ENCODE results near the gene KLRG1.

The KLRG1 gene

DNA sequence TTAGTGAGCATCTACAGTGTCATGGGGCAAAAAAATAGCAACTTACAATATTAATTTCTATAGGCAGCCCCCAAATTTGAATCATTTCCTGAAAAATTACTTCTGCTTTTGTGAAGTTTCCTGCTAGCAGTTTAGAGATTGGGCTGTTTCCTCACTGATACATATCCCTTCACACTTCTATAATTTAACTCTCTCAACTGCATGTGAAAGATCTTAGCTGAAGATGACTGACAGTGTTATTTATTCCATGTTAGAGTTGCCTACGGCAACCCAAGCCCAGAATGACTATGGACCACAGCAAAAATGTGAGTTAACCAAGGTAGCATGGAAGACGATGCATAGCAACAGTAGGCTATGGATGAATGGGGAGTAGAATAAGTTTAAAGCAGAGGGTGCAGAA is at the start of gene KLRG1:
Gene KLRG1 (plus strand): TSS at position 134 of the 400 bp plus-strand sequence. CDS start 90 bp downstream, at position 224.
- no peak for DNase-seq

- no peak for DNase-seq
These were observed 47.5 kb upstream of the KLRG1 start for GRCh38 chr12:8941691-8942478.

DNA sequence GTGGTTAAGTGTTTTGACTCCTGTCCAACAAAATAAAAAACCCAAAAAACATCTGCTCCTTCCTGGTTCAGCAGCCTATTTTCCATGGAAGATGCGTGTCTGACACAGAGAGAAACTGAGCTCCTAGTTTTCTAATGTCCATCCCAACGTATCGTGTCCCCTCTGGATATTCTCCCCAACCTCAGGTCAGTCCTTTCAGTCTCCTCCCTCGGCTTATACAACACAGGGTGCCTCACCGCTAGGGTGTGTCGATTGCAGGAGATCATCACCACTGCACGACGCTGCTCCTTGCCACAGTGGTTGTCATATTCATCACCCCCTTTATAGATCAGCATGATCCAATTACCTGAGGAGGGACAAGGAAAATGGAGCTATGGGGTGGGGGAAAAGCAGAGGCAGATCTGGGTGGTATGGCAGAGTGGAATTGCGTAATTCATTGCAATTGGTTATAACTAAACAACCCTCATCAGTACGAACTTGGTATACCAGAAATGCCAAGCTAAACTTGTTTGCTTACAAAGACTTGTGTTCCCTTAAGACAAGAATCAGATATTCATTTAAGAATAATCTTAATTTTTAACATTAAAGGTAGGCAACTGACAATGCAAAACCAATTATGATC is 45.7 kb upstream of the KLRG1 start:
- DNase-seq, result no peak

DNA sequence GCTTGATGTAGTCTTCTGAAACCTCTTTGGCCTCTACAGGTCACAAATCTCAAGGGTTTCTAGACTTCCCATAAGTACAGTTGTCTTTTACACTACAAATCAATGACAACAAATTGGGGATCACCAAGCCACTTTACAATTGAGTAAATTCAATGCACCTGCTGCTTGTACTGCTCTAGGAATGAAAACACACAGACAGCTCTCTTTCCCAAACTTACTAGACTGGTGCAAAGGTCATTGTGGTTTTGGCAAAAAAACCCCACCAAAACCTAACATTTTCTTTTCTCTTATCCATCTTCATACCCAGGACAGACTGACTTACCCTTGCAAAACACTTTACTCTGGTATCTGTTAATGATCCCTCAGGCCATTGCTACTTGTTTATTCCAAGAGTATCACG is 42.6 kb upstream of the KLRG1 start:
- DNase-seq, result no peak

GRCh38 chr12:8947737-8948136 is 41.6 kb upstream of the KLRG1 start:
- no peak for DNase-seq

GRCh38 chr12:8948701-8949341 is 40.5 kb upstream of the KLRG1 start:
- DNase-seq, result no peak

DNA sequence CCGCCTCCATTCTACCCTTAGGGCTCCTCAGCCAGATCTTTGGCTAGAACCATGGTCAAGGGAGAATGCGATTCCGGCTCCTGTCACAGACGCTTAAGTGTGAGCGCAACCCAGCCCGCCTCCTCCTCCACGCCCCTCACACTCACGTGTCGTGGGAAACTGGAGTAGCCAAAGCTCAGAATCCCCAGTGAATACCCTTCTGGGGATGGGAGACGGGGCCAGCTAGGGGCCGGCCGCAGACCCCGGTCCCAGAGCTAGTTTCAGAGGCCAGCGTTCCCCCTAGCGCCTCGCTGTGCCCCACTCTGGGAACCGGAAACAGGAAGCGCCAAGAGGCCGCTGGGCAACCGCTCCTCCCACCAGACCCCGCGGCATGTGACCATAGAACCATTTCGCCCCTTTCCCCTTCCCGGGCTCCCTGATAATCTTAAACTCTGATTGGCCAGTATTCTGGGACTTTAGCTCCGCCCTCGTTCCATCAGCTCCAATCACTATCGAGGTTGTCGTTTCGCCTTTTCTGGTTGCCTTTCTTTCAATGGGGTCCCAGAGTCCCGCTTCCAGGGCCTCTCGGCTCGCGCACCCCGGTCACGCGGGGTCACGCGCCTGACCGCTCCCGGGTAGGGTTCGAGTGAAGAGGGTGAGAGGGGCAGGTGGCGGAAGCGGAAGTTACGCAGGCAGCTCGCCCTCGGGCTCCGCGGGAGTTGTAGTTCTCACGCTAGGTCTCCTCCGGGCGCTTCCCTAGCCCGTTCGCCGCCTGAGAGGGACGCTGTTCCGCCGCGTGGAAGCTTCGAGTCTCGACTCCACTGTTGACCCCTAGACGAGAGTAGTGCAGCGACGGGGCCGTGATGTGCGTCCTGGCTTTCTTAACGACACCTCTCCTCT is 39.8 kb upstream of the KLRG1 start, which contains the start of gene M6PR:
Gene M6PR (minus strand): TSS at position 304 of the 879 bp plus-strand sequence. CDS start 3,241 bp downstream, outside the sequence.
- peak; percentile 100 for DNase-seq

GRCh38 chr12:8950221-8950527 is 39.2 kb upstream of the KLRG1 start:
- DNase-seq, result no peak

DNA sequence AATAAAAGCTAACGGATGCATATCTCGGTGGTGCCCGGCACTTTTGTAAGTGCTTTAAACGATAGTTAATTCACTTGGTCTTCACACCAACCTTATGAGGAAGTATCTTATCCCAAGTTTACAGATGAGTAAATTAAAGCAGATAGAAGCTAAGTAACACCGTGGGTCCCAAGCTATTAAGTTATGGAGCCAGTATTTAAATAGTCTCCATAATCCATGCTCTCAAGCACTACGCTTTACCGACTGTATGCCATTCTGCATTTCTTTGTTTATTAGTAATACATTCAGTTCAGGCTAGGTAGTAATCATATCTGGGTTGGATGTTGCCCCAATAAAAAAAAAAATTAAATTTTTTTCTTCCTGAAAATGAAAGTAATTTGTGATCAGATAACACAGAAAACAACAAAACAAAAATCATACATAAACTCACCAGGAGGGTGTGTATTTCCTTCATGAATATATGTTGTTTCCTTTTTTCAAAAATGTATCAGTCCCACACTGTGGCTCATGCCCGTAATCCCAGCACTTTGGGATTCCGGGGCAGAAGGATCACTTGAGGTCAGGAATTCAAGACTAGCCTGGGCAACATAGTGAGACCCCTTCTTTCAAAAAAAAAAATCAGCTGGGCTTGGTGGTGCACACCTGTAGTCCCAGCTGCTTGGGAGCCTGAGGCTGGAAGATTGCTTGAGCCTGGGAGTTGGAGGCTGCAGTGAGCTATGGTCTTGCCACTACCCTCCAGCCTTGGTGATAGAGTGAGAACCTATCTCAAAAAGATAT is 38.5 kb upstream of the KLRG1 start:
- no peak for DNase-seq

- DNase-seq, result no peak
These were observed 37.6 kb upstream of the KLRG1 start for GRCh38 chr12:8951744-8952143.

DNA sequence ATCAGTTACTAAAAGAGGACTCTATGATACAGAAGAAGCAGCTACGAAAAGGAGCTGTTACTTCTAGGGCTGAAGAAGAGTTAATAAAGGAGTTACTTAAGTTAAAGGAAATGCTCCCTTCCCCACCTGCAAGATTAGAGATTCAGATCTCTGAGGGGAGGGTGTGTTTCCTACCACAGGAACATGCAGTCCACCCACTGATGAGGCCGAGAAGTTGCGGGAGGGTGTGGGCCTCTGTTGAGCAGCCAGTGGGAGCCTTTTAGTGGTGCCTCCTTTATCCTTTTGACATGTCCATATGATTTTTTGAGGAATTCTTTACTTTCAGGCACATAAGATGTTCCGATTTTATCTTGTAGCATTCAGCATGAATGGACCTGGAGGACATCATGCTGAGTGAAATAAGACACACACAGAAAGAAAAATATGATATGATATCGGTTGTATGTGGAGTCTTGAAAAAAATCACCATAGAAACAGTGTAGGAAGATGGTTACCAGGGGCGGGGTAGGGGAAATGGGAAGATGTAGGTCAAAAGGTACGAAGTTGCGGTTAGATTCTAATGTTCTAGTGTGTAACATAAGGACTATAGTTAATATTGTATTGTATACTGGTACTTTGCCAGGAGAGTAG is 35.5 kb upstream of the KLRG1 start:
- no peak for DNase-seq

DNA sequence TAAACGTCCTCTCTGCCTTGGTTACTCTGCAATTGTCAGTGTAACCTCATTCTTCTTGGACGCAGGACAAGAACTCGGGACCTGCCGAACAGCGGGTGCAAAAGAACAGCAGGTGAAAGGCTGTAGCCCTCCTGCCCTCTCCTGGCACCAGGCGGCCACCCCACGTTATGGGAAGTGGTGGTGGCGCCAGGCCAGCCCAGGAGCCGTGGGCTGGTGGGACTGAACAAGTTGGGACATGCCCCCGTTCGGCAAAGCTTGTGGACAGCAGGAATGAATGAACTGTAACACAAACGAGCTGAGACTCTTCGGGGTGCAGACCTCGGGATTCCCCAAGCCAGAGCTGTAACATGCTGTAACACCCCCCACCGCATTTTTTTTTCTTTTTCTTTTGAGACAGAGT is 33.3 kb upstream of the KLRG1 start:
- no peak for DNase-seq

DNA sequence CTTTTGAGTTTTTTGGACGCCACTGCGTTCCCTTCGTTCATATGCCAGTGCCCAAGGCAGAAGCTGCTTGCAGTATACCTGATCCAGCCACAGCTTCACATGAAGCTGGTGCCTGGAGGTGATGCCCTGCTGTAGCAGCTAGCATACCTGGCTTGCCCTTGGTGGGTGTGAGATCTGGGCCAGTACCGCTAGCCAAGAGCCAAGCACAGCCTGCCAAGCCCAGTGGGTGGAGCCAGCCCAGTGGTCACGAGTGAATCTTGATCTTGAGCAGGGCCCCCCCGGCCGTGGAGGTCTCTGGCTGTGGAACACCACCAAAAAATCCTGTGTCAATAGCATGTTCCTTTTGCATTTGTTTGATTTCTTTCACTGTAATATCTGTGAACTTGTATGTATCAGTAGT is 32.6 kb upstream of the KLRG1 start:
- no peak for DNase-seq

DNA sequence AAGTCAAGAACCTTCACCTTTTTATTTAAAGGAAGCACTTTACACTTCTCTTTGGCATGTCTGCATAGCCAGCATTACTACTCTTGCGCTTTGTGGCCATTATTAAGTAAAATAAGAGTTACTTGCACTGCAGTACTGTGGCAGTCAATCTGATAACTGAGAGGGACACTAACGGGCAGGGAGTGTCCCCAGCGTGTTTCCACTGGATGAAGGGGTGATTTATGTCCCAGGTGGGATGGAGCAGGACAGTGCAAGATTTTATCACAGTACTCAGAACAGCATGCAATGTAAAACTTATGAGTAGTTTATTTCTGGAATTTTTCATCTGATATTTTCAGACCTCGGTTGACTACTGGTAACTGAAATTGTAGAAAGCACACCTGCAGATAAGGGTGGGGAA is 31.8 kb upstream of the KLRG1 start:
- no peak for DNase-seq

- no peak for DNase-seq
These were observed 31.3 kb upstream of the KLRG1 start for GRCh38 chr12:8958066-8958465.

DNA sequence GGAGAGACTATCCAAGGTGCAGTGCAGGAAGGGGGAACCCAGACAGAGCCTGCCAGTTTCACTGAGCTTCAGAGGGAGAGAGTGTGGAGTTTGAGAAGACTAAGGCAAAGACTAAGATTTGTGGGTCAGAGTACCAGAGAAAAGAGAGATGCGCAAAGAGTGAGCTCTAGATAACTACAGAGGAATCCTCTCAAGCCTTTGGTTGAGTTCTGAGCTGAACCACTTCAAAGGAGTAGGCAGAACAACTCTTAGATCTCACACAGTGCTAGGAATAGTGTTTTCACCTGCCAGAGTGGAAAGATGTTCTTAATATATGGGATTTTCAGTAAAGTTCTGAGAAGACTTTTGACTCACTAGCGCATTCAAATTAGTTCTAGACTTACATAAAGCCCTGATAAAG is 29.2 kb upstream of the KLRG1 start:
- DNase-seq, result no peak

- no peak for DNase-seq
These were observed 20.6 kb upstream of the KLRG1 start for GRCh38 chr12:8968761-8969160.

DNA sequence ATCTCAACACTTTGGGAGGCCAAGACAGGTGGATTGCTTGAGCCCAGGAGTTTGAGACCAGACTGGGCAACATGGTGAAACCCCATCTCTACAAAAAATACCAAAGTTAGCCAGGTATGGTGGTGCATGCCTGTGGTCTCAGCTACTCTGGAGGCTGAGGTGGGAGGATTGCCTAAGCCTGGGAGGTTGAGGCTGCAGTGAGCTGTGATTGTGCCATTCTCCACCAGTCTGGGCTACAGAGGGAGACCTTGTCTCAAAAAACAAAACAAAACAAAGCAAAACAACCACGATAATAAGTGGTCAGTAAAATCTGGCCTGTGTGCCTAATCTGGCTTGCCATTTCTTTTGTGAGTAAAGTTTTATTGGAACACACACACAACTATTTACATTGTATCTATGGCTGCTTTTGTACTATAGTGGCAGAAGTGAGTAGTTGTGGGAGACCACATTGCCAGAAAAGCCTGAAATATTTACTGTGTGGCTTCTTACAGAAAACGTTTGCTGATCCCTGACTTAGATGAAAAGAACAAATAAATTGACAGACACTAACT is 19.4 kb upstream of the KLRG1 start:
- DNase-seq, result no peak

GRCh38 chr12:8970432-8970831 is 18.9 kb upstream of the KLRG1 start:
- DNase-seq, result no peak

DNA sequence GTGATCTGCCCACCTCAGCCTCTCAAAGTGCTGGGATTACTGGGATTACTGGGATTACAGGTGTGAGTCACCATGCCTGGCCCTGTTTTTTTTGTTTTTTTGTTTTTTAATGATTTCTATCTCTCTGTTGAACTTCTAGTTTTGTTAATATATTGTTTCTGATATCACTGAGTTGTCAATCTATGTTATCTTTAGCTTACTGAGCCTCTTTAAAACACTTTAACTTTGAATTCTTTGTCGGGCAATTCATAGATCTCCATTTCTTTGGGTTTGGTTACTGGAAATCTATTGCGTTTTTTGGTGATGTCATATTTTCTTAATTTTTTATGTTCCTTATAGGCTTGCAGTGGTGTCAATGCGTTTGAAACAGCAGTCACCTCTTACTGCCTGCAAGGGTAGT is 9.2 kb upstream of the KLRG1 start:
- DNase-seq, result no peak

GRCh38 chr12:8985213-8985754 is 4.1 kb upstream of the KLRG1 start:
- DNase-seq, result no peak

All from NCI-H1105 treated with DMSO at 0.1 percent for 48 hours (cell line).